HG02623 (cell line): ENCODE measurements around the gene TMPRSS3.

Source experiments
- ATAC-seq: cut with Tn5 transposase; IDR thresholded peaks from one replicate; pipeline ENCODE4 v1.9.1; 2021; ENCODE audit warnings: moderate library complexity; ENCODE audit not compliant: unreplicated experiment

TMPRSS3 gene

GRCh38 chr21:42390193-42390592, 5.7 kb downstream of the TMPRSS3 start:
- ATAC-seq = no peak

GRCh38 chr21:42389449-42389835, 6.4 kb downstream of the TMPRSS3 start:
- ATAC-seq = no peak

- no peak for ATAC-seq
These were observed 7.0 kb downstream of the TMPRSS3 start for GRCh38 chr21:42388740-42389448.

GRCh38 chr21:42387843-42388340, 8.0 kb downstream of the TMPRSS3 start:
- no peak for ATAC-seq

- ATAC-seq = no peak
These were observed 8.7 kb downstream of the TMPRSS3 start for GRCh38 chr21:42387164-42387563.

- ATAC-seq = no peak
These were observed 9.7 kb downstream of the TMPRSS3 start for GRCh38 chr21:42386034-42386591.

GRCh38 chr21:42385619-42386018, 10.2 kb downstream of the TMPRSS3 start:
- no peak for ATAC-seq

- no peak for ATAC-seq
These were observed 10.9 kb downstream of the TMPRSS3 start for GRCh38 chr21:42384989-42385388.

GRCh38 chr21:42384156-42384945, 11.5 kb downstream of the TMPRSS3 start:
- ATAC-seq = no peak

GRCh38 chr21:42383331-42383730, 12.5 kb downstream of the TMPRSS3 start:
- no peak for ATAC-seq

GRCh38 chr21:42382915-42383314, 12.9 kb downstream of the TMPRSS3 start:
- no peak for ATAC-seq

GRCh38 chr21:42381347-42381984, 14.4 kb downstream of the TMPRSS3 start:
- no peak for ATAC-seq

- no peak for ATAC-seq
These were observed 16.2 kb downstream of the TMPRSS3 start for GRCh38 chr21:42379426-42380215.

- ATAC-seq = no peak
These were observed 17.4 kb downstream of the TMPRSS3 start for GRCh38 chr21:42378418-42378817.

GRCh38 chr21:42377951-42378340, 17.9 kb downstream of the TMPRSS3 start:
- ATAC-seq = no peak

GRCh38 chr21:42377211-42377950, 18.5 kb downstream of the TMPRSS3 start:
- ATAC-seq = no peak

- ATAC-seq = no peak
These were observed 19.4 kb downstream of the TMPRSS3 start for GRCh38 chr21:42376338-42376982.

GRCh38 chr21:42375966-42376337, 19.9 kb downstream of the TMPRSS3 start:
- ATAC-seq = no peak

- ATAC-seq = no peak
These were observed 20.3 kb downstream of the TMPRSS3 start for GRCh38 chr21:42375506-42375905.
